Measurements from ENCODE around the gene IL17RD. TPM values are rescaled to one million over a fixed set of nuclear protein-coding genes. Genes with fewer than 3 reads are reported as not detected.
A peak's percentile ranks its signal among the peaks of the same experiment; 100 is the strongest.

Gene IL17RD
- total and polyA plus RNA-seq, 2 donors from 2014 or later: 4.4 to 18.9 TPM

DNA sequence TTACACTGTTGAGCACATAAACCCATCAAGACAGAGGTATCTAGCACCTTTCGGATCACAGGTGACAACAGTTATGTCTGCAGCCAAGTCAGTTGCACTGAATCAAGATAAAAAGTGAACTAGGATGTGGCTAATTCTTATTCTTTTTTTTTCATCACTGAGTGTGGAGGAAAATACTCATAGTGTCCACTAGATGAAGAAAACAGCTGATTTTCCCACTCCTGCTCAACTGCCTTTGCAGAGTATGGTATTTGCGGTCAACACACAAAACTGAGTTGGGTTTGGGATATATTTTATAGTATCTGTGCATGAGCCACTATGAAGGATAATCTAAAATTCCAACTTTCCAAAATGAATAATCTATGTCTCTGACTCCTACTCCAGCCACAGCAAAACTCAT, 32.5 kb downstream of the IL17RD start:
- Histone ChIP-seq H3K4me3 (ENCODE audit: low read length in 3 of 3) (no peak overlapping the region), H3K9me3 (ENCODE audit: control insufficient read depth in 2 of 3, insufficient read depth in 1 of 3, low read length in 3 of 3) (no peaks in the 10 kb centered on the region), H3K27me3 (ENCODE audit: control insufficient read depth, insufficient read depth, low read length) (no peaks in the 10 kb centered on the region), H3K36me3 (ENCODE audit: control insufficient read depth in 2 of 3, insufficient read depth in 3 of 3, low read length in 3 of 3) (no peaks in the 10 kb centered on the region), H3K27ac (ENCODE audit: low read depth in 2 of 2, low read length in 2 of 2) (no peak overlapping the region), H3K9ac (ENCODE audit: low read length in 3 of 3) (no peak overlapping the region), H3K4me1 (ENCODE audit: control insufficient read depth in 2 of 3, insufficient read depth in 2 of 3, low read depth in 1 of 3, low read length in 3 of 3) (peaks cover 0 to 7% (median under 1%) of the 10 kb centered on the region in 3 donors)
- intact Hi-C loops (cut with DNase I): no loop called here
- TF ChIP-seq, protein P1, sequence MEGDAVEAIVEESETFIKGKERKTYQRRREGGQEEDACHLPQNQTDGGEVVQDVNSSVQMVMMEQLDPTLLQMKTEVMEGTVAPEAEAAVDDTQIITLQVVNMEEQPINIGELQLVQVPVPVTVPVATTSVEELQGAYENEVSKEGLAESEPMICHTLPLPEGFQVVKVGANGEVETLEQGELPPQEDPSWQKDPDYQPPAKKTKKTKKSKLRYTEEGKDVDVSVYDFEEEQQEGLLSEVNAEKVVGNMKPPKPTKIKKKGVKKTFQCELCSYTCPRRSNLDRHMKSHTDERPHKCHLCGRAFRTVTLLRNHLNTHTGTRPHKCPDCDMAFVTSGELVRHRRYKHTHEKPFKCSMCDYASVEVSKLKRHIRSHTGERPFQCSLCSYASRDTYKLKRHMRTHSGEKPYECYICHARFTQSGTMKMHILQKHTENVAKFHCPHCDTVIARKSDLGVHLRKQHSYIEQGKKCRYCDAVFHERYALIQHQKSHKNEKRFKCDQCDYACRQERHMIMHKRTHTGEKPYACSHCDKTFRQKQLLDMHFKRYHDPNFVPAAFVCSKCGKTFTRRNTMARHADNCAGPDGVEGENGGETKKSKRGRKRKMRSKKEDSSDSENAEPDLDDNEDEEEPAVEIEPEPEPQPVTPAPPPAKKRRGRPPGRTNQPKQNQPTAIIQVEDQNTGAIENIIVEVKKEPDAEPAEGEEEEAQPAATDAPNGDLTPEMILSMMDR (IDR thresholded peaks at IDR 0.05; ENCODE audit: borderline replicate concordance, extremely low read depth, insufficient read depth): no peak
- no peak for DNase-seq
- FAIRE-seq: no peak

DNA sequence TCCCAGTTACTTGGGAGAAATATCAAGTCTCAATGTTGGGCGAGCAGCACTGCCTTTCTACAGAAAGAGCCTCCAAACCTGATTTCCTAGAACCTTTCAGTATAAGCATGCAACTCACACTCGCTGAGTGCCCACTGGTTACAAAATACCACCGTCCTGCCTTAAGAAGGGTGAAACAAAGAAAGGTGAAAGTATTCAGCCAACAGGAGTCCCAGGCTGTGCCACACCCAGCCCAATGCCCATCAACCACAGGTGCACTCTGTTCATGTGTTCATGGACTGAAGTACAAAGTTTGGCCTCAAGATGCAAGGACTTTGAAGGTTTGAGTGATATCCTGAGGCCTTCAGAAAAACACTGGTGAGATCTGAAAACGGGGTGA, 34.0 kb downstream of the IL17RD start:
- Histone ChIP-seq H3K4me3 (ENCODE audit: low read length in 3 of 3) (no peak overlapping the region), H3K27me3 (ENCODE audit: control insufficient read depth, insufficient read depth, low read length) (no peaks in the 10 kb centered on the region), H3K9ac (ENCODE audit: low read length in 3 of 3) (no peak overlapping the region), H3K9me3 (ENCODE audit: control insufficient read depth in 2 of 3, insufficient read depth in 1 of 3, low read length in 3 of 3) (no peaks in the 10 kb centered on the region), H3K36me3 (ENCODE audit: control insufficient read depth in 2 of 3, insufficient read depth in 3 of 3, low read length in 3 of 3) (no peaks in the 10 kb centered on the region), H3K4me1 (ENCODE audit: control insufficient read depth in 2 of 3, insufficient read depth in 2 of 3, low read depth in 1 of 3, low read length in 3 of 3) (peaks cover 0 to 8% (median 2%) of the 10 kb centered on the region in 3 donors), H3K27ac (ENCODE audit: low read depth in 2 of 2, low read length in 2 of 2) (no peak overlapping the region)
- TF ChIP-seq, protein P1 (IDR thresholded peaks at IDR 0.05; ENCODE audit: borderline replicate concordance, extremely low read depth, insufficient read depth): no peak
- DNase-seq (no peak), FAIRE-seq (no peak)
- intact Hi-C loops (cut with DNase I): no loop called here

DNA sequence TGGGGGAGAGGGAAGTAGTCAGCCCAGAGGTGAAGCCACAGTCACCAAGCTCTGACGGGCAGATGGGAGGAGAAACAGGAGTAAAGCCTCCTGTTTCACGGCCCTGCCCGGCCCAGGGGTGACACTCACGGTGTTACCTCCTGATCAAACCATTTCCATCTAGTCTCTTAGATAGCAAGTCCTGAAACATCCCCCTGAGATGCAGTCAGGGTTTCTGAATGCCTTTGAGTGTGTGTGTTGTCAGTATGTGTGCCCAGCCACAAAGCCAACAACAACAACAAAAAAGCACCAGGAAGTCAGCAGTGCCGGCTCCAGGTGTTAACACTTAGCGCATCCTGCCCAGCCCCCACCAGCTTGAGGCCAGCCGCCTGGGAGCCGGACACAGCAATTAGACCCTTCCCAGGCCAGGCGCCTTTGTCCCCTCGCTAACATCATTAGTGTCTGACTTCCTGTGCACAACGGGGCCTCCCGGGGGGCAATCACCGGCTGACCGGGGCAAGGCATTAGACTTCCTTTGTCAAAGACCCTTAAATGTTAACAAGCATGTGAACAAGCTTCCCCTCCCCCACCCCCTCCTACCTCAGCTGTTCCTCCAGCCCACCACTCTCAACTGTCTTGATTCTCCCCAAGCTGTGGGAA, 34.5 kb downstream of the IL17RD start:
- TF ChIP-seq, protein P1 (IDR thresholded peaks at IDR 0.05; ENCODE audit: borderline replicate concordance, extremely low read depth, insufficient read depth): no peak
- FAIRE-seq (no peak), DNase-seq (peak; percentile 72 to 90 (median 86))
- no peaks in the 10 kb centered on the region for H3K9me3 ChIP-seq (ENCODE audit: control insufficient read depth in 2 of 3, insufficient read depth in 1 of 3, low read length in 3 of 3)
- intact Hi-C loops (cut with DNase I): no loop called here
- H3K27me3 ChIP-seq (ENCODE audit: control insufficient read depth, insufficient read depth, low read length): no peaks in the 10 kb centered on the region
- no peaks in the 10 kb centered on the region for H3K36me3 ChIP-seq (ENCODE audit: control insufficient read depth in 2 of 3, insufficient read depth in 3 of 3, low read length in 3 of 3)
- H3K9ac ChIP-seq (ENCODE audit: low read length in 3 of 3): no peak overlapping the region
- H3K4me1 ChIP-seq (ENCODE audit: control insufficient read depth in 2 of 3, insufficient read depth in 2 of 3, low read depth in 1 of 3, low read length in 3 of 3): peaks cover 0 to 8% (median 2%) of the 10 kb centered on the region in 3 donors
- H3K4me3 ChIP-seq (ENCODE audit: low read length in 3 of 3): no peak overlapping the region
- no peak overlapping the region for H3K27ac ChIP-seq (ENCODE audit: low read depth in 2 of 2, low read length in 2 of 2)

Measured in kidney (tissue), 14 donors.